Activated CD4-positive, alpha-beta T cell treated with anti-CD3 and anti-CD28 coated beads, Interleukin-2, amount 50 U/mL, for 4 hours (primary cell): ENCODE measurements around the gene OR10G3.
"Not testable (repeated sequence)": the region's sequence is repeated elsewhere in the genome, so short reads cannot be mapped to it uniquely, and the experiment has no call there.

ENCODE experiments used
- DNase-seq, 2 experiments: peaks; one replicate each; pipeline ENCODE4 v3.0.0-alpha.2; 2020

Gene OR10G3

GRCh38 chr14:21579976-21580375, at the start of gene OR10G3:
Gene OR10G3 (minus strand): TSS chr14:21580076. CDS start chr14:21570744, 9,332 bp downstream.
- DNase-seq: no peak

- no peak for DNase-seq
Measured at GRCh38 chr14:21626491-21627230, 46.8 kb upstream of the OR10G3 start.

- DNase-seq: no peak
Measured at GRCh38 chr14:21617614-21618013, 37.7 kb upstream of the OR10G3 start.

GRCh38 chr14:21614240-21614639, 34.4 kb upstream of the OR10G3 start:
- no peak for DNase-seq

GRCh38 chr14:21612324-21612723, 32.4 kb upstream of the OR10G3 start:
- DNase-seq: no peak

- DNase-seq: not testable (repeated sequence)
Measured at GRCh38 chr14:21602181-21602580, 22.3 kb upstream of the OR10G3 start.

- DNase-seq: no peak
Measured at GRCh38 chr14:21589317-21589716, 9.4 kb upstream of the OR10G3 start.

GRCh38 chr14:21575661-21576060, 4.2 kb downstream of the OR10G3 start:
- DNase-seq: no peak

- DNase-seq: no peak
Measured at GRCh38 chr14:21572604-21573003, 7.3 kb downstream of the OR10G3 start.

- DNase-seq: no peak
Measured at GRCh38 chr14:21558703-21559170, 21.1 kb downstream of the OR10G3 start.

- peak; percentile 74 for DNase-seq
Measured at GRCh38 chr14:21557084-21557901, 22.6 kb downstream of the OR10G3 start.

GRCh38 chr14:21556378-21557083, 23.3 kb downstream of the OR10G3 start:
- no peak for DNase-seq

GRCh38 chr14:21553266-21553665, 26.6 kb downstream of the OR10G3 start:
- no peak for DNase-seq

GRCh38 chr14:21544588-21544987, 35.3 kb downstream of the OR10G3 start:
- not testable (repeated sequence) for DNase-seq

- DNase-seq: no peak
Measured at GRCh38 chr14:21543963-21544362, 35.9 kb downstream of the OR10G3 start.

- DNase-seq: no peak
Measured at GRCh38 chr14:21543521-21543960, 36.3 kb downstream of the OR10G3 start.

- DNase-seq: no peak
Measured at GRCh38 chr14:21541413-21542074, 38.3 kb downstream of the OR10G3 start.

GRCh38 chr14:21539189-21539940, 40.5 kb downstream of the OR10G3 start:
- DNase-seq: no peak

- DNase-seq: no peak
Measured at GRCh38 chr14:21537090-21537424, 42.8 kb downstream of the OR10G3 start.

GRCh38 chr14:21536418-21537089, 43.3 kb downstream of the OR10G3 start:
- DNase-seq: no peak
